HEK293T (cell line): ENCODE measurements around the gene SDC4.

Source experiments
- CTCF ChIA-PET: fragments of 350-600 bp; formaldehyde crosslinking; extraction: SDS; loops from one replicate; lab custom pipeline; 2021; ENCODE audit warnings: antibody characterized with exemption, inconsistent platforms; lab: Yijun Ruan, JAX
- POLR2A ChIA-PET: fragments of 350-600 bp; formaldehyde crosslinking; extraction: SDS; loops from one replicate; lab custom pipeline; 2020; ENCODE audit warnings: antibody characterized with exemption, inconsistent platforms; lab: Yijun Ruan, JAX
- DNase-seq: peaks from one replicate; pipeline ENCODE4 v3.0.0; 2012; ENCODE audit warnings: mixed read lengths; ENCODE audit errors: extremely low spot score
- ARNT ChIP-seq: fragments of 450-650 bp; IDR thresholded peaks from 2 replicates; pipeline ENCODE4 v1.6.1; 2017; ENCODE audit warnings: mild to moderate bottlenecking
- BHLHE40 ChIP-seq: fragments of 450-650 bp; IDR thresholded peaks from 2 replicates; pipeline ENCODE4 v1.6.1; 2016; ENCODE audit warnings: mild to moderate bottlenecking, moderate library complexity, borderline replicate concordance
- CTBP1 ChIP-seq: fragments of 450-650 bp; IDR thresholded peaks from 2 replicates; pipeline ENCODE4 v1.6.1; 2016; ENCODE audit warnings: borderline replicate concordance
- ELF4 ChIP-seq: fragments of 450-650 bp; IDR thresholded peaks from 2 replicates; pipeline ENCODE4 v1.6.1; 2017; ENCODE audit warnings: antibody characterized with exemption
- FOXA1 ChIP-seq: fragments of 450-650 bp; IDR thresholded peaks from 2 replicates; pipeline ENCODE4 v1.6.1; 2016; ENCODE audit warnings: mild to moderate bottlenecking
- FOXK2 ChIP-seq: fragments of 450-650 bp; IDR thresholded peaks from 2 replicates; pipeline ENCODE4 v1.6.1; 2016; ENCODE audit warnings: mild to moderate bottlenecking
- FOXM1 ChIP-seq: fragments of 450-650 bp; IDR thresholded peaks from 2 replicates; pipeline ENCODE4 v1.6.1; 2017; ENCODE audit warnings: mild to moderate bottlenecking, borderline replicate concordance
- HDGF ChIP-seq: fragments of 450-650 bp; IDR thresholded peaks from 2 replicates; pipeline ENCODE4 v1.6.1; 2017; ENCODE audit warnings: antibody characterized with exemption, borderline replicate concordance
- L3MBTL2 ChIP-seq: fragments of 450-650 bp; conservative IDR thresholded peaks from 2 replicates; pipeline ENCODE4 v1.6.1; 2016; ENCODE audit warnings: mild to moderate bottlenecking
- LEF1 ChIP-seq: fragments of 450-650 bp; IDR thresholded peaks from 2 replicates; pipeline ENCODE4 v1.6.1; 2017; ENCODE audit warnings: mild to moderate bottlenecking, borderline replicate concordance
- NFRKB ChIP-seq: fragments of 450-650 bp; IDR thresholded peaks from 2 replicates; pipeline ENCODE4 v1.6.1; 2016; ENCODE audit warnings: mild to moderate bottlenecking, moderate library complexity
- SP1 ChIP-seq: fragments of 450-650 bp; IDR thresholded peaks from 2 replicates; pipeline ENCODE4 v1.6.1; 2017
- SUZ12 ChIP-seq: fragments of 450-650 bp; IDR thresholded peaks from 2 replicates; pipeline ENCODE4 v1.6.1; 2016; ENCODE audit warnings: mild to moderate bottlenecking
- TARDBP ChIP-seq: fragments of 450-650 bp; IDR thresholded peaks from 2 replicates; pipeline ENCODE4 v1.6.1; 2016
- ZNF384 ChIP-seq: fragments of 450-650 bp; IDR thresholded peaks from 2 replicates; pipeline ENCODE4 v1.6.1; 2016
- TF ChIP-seq, protein P1 (sequence below): fragments of 450-650 bp; IDR thresholded peaks from 2 replicates; pipeline ENCODE4 v1.6.1; 2016

The SDC4 gene

DNA sequence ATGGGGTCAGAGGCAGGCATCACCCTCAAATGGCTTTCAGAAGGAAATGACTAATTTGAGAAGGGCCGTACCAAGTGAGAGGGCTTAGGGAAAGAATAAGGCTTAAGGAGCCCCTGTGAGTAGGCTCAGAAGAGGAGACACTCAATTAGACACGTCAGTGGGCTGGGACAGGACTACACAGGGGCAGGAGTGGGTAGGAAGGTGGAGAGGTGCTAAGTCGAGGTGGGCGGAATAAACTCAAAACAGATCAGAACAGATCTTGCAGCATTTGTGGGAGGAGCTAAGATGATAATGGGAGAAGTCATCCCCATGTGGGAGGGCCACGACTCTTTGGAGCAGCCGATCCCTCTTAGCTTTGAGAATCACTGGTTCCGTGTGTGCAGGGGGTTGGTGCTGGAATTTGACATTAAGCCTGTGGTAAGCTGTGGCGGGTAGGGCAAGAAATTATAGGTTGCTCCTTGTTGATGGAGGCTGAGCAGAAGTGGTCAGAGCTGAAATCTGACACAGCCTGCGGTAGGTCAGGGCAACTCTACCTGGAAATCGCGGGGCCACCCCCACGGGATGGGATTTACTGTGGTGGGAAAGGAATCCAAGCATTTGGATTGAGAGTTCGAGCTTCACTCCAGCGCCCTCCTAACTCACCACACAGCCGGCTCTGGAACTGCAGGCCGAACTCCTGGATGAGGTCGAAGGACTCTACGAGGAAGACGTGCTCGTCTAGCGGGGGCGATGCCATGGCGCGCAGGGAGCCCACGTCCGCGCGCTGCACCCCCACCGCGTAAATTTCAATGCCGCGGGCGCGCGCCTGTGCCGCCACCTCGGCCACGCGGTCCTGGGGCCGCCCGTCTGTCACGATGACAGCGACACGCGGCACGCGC, 44.4 kb downstream of the SDC4 start:
- no peak for TF ChIP-seq HDGF
- TF ChIP-seq ELF4, result no peak
- no peak for TF ChIP-seq ARNT
- ChIA-PET CTCF (interaction anchor here (3.3 kb wide), 1 partner anchor 10 kb away, joined by 16 read pairs; no protein-coding TSS in a partner anchor), POLR2A (no interaction called here)
- DNase-seq, result no peak

DNA sequence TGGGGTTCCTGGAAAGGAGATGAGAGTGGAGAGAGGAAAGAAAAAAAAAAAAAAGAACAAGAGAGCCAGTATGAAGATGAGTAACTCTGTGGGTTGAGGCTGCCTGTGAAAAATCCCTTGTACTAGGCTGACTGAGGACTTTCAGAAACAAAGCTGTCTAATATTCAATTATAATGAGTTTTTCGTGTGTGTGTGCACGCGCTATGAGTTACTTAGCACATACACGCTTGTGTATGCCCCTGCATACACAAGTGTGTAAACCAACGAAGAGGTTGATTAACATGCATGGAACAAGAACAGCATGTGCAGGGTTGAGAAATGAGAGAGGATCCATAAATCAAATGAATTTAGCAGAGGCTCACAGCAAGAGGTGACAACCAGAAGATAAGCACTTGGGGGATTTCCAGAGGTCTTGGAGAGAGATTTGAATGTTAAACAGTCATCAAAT, 46.4 kb downstream of the SDC4 start:
- no peak for DNase-seq
- TF ChIP-seq ZNF384, result no peak
- no peak for TF ChIP-seq ARNT
- TF ChIP-seq, protein P1, sequence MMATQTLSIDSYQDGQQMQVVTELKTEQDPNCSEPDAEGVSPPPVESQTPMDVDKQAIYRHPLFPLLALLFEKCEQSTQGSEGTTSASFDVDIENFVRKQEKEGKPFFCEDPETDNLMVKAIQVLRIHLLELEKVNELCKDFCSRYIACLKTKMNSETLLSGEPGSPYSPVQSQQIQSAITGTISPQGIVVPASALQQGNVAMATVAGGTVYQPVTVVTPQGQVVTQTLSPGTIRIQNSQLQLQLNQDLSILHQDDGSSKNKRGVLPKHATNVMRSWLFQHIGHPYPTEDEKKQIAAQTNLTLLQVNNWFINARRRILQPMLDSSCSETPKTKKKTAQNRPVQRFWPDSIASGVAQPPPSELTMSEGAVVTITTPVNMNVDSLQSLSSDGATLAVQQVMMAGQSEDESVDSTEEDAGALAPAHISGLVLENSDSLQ, result peak; percentile 35
- TF ChIP-seq L3MBTL2, result no peak
- TF ChIP-seq FOXA1, result no peak
- no peak for TF ChIP-seq CTBP1
- TF ChIP-seq TARDBP, result no peak
- ChIA-PET POLR2A (no interaction called here), CTCF (interaction anchor here (0.7 to 3.3 kb wide), 6 partner anchors 8 to 181 kb away, joined by 4 to 16 read pairs (median 6); no protein-coding TSS in a partner anchor)

GRCh38 chr20:45300961-45301360, 47.3 kb downstream of the SDC4 start:
- TF ChIP-seq, protein P1, result peak; percentile 61
- TF ChIP-seq FOXK2, result no peak
- ChIA-PET CTCF (interaction anchor here (0.6 to 3.3 kb wide), 7 partner anchors 8 to 257 kb away, joined by 3 to 16 read pairs (median 4); no protein-coding TSS in a partner anchor), POLR2A (no interaction called here)
- DNase-seq, result peak; percentile 71

DNA sequence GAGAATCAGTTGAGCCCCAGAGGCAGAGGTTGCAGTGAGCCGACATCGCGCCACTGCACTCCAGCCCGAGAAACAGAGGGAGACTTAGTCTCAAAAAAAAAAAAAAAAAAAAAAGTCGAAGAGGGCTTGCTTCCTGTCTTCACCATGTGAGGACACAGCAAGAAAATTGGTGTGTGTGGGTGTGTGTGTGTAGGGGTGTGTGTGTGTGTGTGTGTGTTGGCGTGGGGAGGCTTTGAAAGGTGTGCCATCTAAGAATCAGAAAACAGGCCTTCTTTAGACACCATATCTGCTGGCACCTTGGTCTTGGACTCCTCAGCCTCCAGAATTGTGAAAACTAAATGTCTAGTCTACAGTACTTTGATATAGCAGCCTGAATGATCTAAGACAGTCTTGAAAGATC, 48.4 kb downstream of the SDC4 start:
- ChIA-PET CTCF (interaction anchor here (0.7 kb wide), 1 partner anchor 411 kb away, joined by 4 read pairs; no protein-coding TSS in a partner anchor), POLR2A (no interaction called here)
- no peak for TF ChIP-seq LEF1
- TF ChIP-seq FOXM1, result no peak
- no peak for TF ChIP-seq FOXA1
- TF ChIP-seq TARDBP, result no peak
- no peak for TF ChIP-seq ELF4
- TF ChIP-seq, protein P1, result no peak
- TF ChIP-seq HDGF, result no peak
- TF ChIP-seq SP1, result no peak
- no peak for TF ChIP-seq NFRKB
- no peak for TF ChIP-seq ZNF384
- TF ChIP-seq BHLHE40, result no peak
- TF ChIP-seq FOXK2, result no peak
- no peak for TF ChIP-seq ARNT
- TF ChIP-seq CTBP1, result no peak
- no peak for TF ChIP-seq L3MBTL2
- no peak for TF ChIP-seq SUZ12
- DNase-seq, result no peak

DNA sequence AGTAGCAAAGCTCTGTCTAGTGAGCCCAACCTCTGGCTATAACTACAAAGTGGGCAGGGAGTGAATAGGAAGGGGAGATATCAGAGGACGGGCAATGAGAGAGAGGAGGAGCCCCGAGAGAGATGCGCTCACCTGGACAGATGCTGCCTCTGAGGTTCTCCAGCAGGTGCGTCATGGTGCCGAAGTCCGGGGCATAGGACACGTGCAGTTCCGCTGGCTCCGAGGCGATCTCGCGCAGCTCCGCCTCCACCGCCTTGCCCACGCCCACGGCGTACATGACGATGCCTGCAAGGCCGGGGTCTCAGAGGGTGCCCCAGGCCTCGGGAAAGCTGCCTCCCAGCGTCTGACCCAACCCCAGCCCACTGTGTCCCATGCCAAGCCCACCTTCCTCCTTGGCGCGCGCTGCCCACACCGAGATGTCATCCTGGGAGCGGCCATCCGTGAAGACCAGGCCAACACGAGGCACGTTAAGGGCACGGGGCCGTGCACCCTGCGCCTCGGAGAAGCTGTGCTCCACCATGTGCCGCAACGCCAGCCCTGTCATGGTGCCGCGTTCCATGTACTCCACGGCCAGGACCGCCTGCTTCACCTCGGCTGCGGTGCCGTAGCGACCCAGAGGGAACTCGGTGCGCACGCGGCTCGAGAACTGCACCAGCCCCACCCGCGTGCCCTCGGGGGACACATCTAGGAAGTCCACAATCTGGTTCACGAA, 50.3 kb downstream of the SDC4 start:
- ChIA-PET CTCF (no interaction called here), POLR2A (no interaction called here)
- TF ChIP-seq ARNT, result no peak
- no peak for TF ChIP-seq FOXM1
- TF ChIP-seq TARDBP, result no peak
- TF ChIP-seq FOXK2, result no peak
- no peak for TF ChIP-seq SP1
- TF ChIP-seq SUZ12, result no peak
- TF ChIP-seq LEF1, result no peak
- DNase-seq, result no peak

GRCh38 chr20:45294659-45295058, 53.6 kb downstream of the SDC4 start:
- ChIA-PET CTCF (interaction anchor here (0.6 to 2.1 kb wide), 9 partner anchors 8 to 384 kb away, joined by 3 to 16 read pairs (median 3); no protein-coding TSS in a partner anchor), POLR2A (interaction anchor here (0.6 to 0.8 kb wide), 2 partner anchors 19 to 142 kb away, joined by 3 to 4 read pairs; no protein-coding TSS in a partner anchor)

More at GRCh38 chr20:45294659-45295058, 53.6 kb downstream of the SDC4 start:
- no peak for DNase-seq
- TF ChIP-seq HDGF (no peak), ARNT (no peak), LEF1 (no peak), BHLHE40 (no peak), SUZ12 (no peak), L3MBTL2 (no peak), SP1 (no peak), FOXM1 (no peak)
